ENCODE data around the gene C1QTNF6. TPM values are rescaled to one million over a fixed set of nuclear protein-coding genes. Genes with fewer than 3 reads are reported as not detected.

The C1QTNF6 gene
- total and polyA plus RNA-seq, 2 of the 4 experiments (the other 2 are of a cell fraction): 1.1 to 10.9 TPM

DNA sequence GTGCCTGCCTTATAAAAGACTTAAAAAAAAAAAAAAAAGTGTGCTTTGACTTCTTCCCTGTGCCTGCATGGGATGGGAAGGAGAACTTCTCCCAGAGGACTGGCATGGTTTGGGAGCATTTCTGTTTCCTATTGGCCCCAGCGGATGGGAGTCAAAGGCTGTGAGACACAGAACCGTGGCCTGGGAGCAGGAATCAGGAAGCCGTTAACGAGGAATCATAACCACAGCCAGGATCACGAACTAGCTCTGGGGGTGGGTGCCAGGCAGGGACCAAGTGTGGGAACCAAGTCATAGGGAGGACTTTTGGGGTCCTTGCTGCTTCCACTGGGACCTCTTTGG lies 526 bp downstream of the C1QTNF6 start:
- H3K9me3 ChIP-seq (ENCODE audit: control insufficient read depth, insufficient read depth, low read length): no peaks in the 10 kb centered on the region
- no peaks in the 10 kb centered on the region for H3K27me3 ChIP-seq (ENCODE audit: control insufficient read depth, insufficient read depth, low read length)
- H3K79me1 ChIP-seq (ENCODE audit: low read depth in 1 of 2, low read length in 2 of 2): peaks cover 0 to 21% of the 10 kb centered on the region in 2 experiments; a peak in 3 of 4 replicates
- H2AK5ac ChIP-seq (ENCODE audit: low read depth, low read length): peak overlapping the region; percentile 63
- peak overlapping the region; percentile 90 for H3K4ac ChIP-seq (ENCODE audit: low read depth, low read length)
- peak overlapping the region; percentile 81 for H3K56ac ChIP-seq (ENCODE audit: extremely low read depth, insufficient read depth, low read length)
- peak overlapping the region; percentile 79; the same call in 2 of the 3 replicates for H2BK15ac ChIP-seq (ENCODE audit: low read depth, low read length)
- ChIA-PET POLR2A (ENCODE audit: unreplicated experiment) (no interaction called here), CTCF (no interaction called here)
- TF ChIP-seq BHLHE40 (IDR thresholded peaks at IDR 0.05; ENCODE audit: low read depth, low read length): no peak
- peak overlapping the region; percentile 95 for H2AK9ac ChIP-seq (replicated peaks; ENCODE audit: low read depth, low read length, poor library complexity)
- intact Hi-C loops (cut with micrococcal nuclease) (no loop called here), in situ Hi-C loops (cut with MboI; ENCODE audit: low sequenced_read_pairs) (no loop called here), dilution Hi-C loops (cut with HindIII; ENCODE audit: low sequenced_read_pairs, unreplicated experiment) (no loop called here)
- H4K20me1 ChIP-seq (ENCODE audit: insufficient read depth, low read length): no peaks in the 10 kb centered on the region
- peak overlapping the region; percentile 95 for H4K91ac ChIP-seq (ENCODE audit: insufficient read depth, low read depth, low read length)
- peaks cover 1% of the 10 kb centered on the region; the same call in 1 of the 2 replicates for H3K36me3 ChIP-seq (ENCODE audit: control insufficient read depth, insufficient read depth, low read length)
- H3K27ac ChIP-seq (ENCODE audit: insufficient read depth, low read length): peak overlapping the region; percentile 95
- 0% methylated on average over 3 of the region's 5 CpGs; no CpG with 5 or more reads in 1 of the 2 experiments for WGBS, 2 experiments (ENCODE audit: extremely low coverage in 2 of 2, insufficient read length in 1 of 2)
- H3K4me1 ChIP-seq (ENCODE audit: control insufficient read depth, insufficient read depth, low read length): peaks cover 18% of the 10 kb centered on the region
- H3K9me1 ChIP-seq (ENCODE audit: insufficient read depth, low read length): peaks cover 8% of the 10 kb centered on the region
- H3K9ac ChIP-seq (ENCODE audit: low read depth, low read length): peak overlapping the region; percentile 93
- H4K5ac ChIP-seq (ENCODE audit: low read depth, low read length): peak overlapping the region; percentile 97
- H2BK20ac ChIP-seq (ENCODE audit: low read depth, low read length): peak overlapping the region; percentile 50; the same call in 1 of the 2 replicates
- H2AFZ ChIP-seq (replicated peaks; ENCODE audit: low read length, poor library complexity): peak overlapping the region; percentile 97
- H3K14ac ChIP-seq (replicated peaks; ENCODE audit: low read depth, low read length): peak overlapping the region; percentile 83
- peak overlapping the region; percentile 93 for H3K4me2 ChIP-seq (ENCODE audit: low read depth, low read length)
- DNase-seq: peak; percentile 37
- no TSS peak for BruUV-seq (replicated peaks)
- peak overlapping the region; percentile 41 for H3K4me3 ChIP-seq (ENCODE audit: insufficient read depth, low read depth, low read length)
- peak overlapping the region; percentile 90 to 98 for H4K8ac ChIP-seq (ENCODE audit: low read depth in 2 of 2, low read length in 2 of 2)
- peak overlapping the region; percentile 93 for H3K23ac ChIP-seq (ENCODE audit: low read depth, low read length)
- H2BK5ac ChIP-seq (ENCODE audit: low read depth, low read length, poor library complexity, severe bottlenecking): peak overlapping the region; percentile 85
- H3K18ac ChIP-seq (ENCODE audit: low read depth, low read length): peak overlapping the region; percentile 84
- ATAC-seq (ENCODE audit: low read depth): peak; percentile 58
- H2BK120ac ChIP-seq (ENCODE audit: low read depth, low read length): peak overlapping the region; percentile 80
